ENCODE results near the gene NHS.

NHS gene

DNA sequence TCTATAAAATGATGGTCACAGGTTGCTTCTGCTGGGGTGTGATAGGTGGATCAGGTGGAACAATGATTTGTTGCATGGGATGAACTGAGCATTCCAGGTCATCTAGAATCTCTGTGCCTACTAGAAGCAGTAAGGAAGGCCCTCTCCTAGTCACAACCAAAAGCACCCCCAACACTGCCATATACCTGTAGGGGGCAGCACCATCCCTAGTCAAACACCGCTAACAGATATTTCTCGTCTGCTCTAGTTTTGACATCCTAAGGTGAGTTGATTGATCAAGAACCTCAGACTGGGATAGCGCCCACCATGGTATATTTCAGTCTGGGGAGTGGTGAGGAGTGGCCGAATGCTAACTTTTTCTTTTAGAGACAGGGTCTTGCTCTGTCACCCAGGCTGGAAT, 160.2 kb downstream of the NHS start:
- no peaks in the 10 kb centered on the region for H3K27me3 ChIP-seq (ENCODE audit: insufficient read depth, low read length)
- H3K4me1 ChIP-seq (ENCODE audit: insufficient read depth, low read length, severe bottlenecking) = no peaks in the 10 kb centered on the region
- no peaks in the 10 kb centered on the region for H3F3A ChIP-seq (ENCODE audit: insufficient read depth, low read length)
- no peak overlapping the region for H3K27ac ChIP-seq (ENCODE audit: low read depth, low read length, poor library complexity, severe bottlenecking)
- no peak overlapping the region for H2AFZ ChIP-seq (ENCODE audit: low read length)
- no peak overlapping the region for H3K4me3 ChIP-seq (ENCODE audit: low read depth, low read length, poor library complexity, severe bottlenecking)
- H4K20me1 ChIP-seq (ENCODE audit: insufficient read depth, low read length) = no peaks in the 10 kb centered on the region
- no peak overlapping the region for H3K9ac ChIP-seq (ENCODE audit: low read length)
- no peaks in the 10 kb centered on the region for H3K9me2 ChIP-seq (ENCODE audit: low read depth, low read length)
- H3K4me2 ChIP-seq (ENCODE audit: low read length) = no peak overlapping the region
- H3K79me2 ChIP-seq (ENCODE audit: insufficient read depth, low read length) = no peaks in the 10 kb centered on the region
- no peaks in the 10 kb centered on the region for H3K9me3 ChIP-seq (ENCODE audit: low read length)
- TF ChIP-seq EZH2 (IDR thresholded peaks at IDR 0.05; ENCODE audit: borderline replicate concordance, low read length) = no peak
- TF ChIP-seq, protein P1, sequence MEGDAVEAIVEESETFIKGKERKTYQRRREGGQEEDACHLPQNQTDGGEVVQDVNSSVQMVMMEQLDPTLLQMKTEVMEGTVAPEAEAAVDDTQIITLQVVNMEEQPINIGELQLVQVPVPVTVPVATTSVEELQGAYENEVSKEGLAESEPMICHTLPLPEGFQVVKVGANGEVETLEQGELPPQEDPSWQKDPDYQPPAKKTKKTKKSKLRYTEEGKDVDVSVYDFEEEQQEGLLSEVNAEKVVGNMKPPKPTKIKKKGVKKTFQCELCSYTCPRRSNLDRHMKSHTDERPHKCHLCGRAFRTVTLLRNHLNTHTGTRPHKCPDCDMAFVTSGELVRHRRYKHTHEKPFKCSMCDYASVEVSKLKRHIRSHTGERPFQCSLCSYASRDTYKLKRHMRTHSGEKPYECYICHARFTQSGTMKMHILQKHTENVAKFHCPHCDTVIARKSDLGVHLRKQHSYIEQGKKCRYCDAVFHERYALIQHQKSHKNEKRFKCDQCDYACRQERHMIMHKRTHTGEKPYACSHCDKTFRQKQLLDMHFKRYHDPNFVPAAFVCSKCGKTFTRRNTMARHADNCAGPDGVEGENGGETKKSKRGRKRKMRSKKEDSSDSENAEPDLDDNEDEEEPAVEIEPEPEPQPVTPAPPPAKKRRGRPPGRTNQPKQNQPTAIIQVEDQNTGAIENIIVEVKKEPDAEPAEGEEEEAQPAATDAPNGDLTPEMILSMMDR (IDR thresholded peaks at IDR 0.05; ENCODE audit: low read length) = peak; percentile 54
- no peaks in the 10 kb centered on the region for H3K36me3 ChIP-seq (ENCODE audit: insufficient read depth, low read length)

DNA sequence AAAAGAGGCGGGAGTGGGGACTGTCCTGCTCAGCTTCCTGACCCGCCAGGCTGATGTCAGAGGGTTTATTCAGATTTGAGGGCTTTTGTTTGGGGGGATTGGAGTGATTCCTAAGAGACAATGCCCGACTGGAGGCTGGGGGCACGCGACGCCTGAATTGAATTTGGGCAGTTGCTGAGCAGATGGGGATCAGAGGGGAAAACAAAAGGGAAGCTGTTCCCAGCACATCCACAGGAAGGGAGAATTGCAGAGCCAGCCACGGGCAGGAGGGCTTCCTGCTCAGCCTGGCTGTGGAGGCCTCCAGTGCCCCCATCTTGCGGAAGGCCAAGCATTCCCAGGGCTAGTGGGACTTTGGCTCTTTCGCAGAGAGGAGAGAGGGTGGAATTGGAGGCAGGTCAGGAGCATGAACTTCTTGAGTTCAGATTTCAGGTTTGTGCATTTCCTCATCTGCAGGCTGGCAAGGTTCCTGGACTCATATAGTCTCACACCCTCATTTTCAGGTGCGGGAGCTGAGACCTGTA, 162.8 kb downstream of the NHS start:
- Histone ChIP-seq H3K36me3 (ENCODE audit: insufficient read depth, low read length) (no peaks in the 10 kb centered on the region), H3K4me3 (ENCODE audit: low read depth, low read length, poor library complexity, severe bottlenecking) (no peak overlapping the region), H3K27me3 (ENCODE audit: insufficient read depth, low read length) (no peaks in the 10 kb centered on the region), H3K4me1 (ENCODE audit: insufficient read depth, low read length, severe bottlenecking) (no peaks in the 10 kb centered on the region), H2AFZ (ENCODE audit: low read length) (no peak overlapping the region), H3F3A (ENCODE audit: insufficient read depth, low read length) (no peaks in the 10 kb centered on the region), H3K4me2 (ENCODE audit: low read length) (no peak overlapping the region), H3K27ac (ENCODE audit: low read depth, low read length, poor library complexity, severe bottlenecking) (no peak overlapping the region), H3K9me2 (ENCODE audit: low read depth, low read length) (no peaks in the 10 kb centered on the region), H3K79me2 (ENCODE audit: insufficient read depth, low read length) (no peaks in the 10 kb centered on the region), H4K20me1 (ENCODE audit: insufficient read depth, low read length) (no peaks in the 10 kb centered on the region), H3K9ac (ENCODE audit: low read length) (no peak overlapping the region), H3K9me3 (ENCODE audit: low read length) (no peaks in the 10 kb centered on the region)
- no peak for TF ChIP-seq EZH2 (IDR thresholded peaks at IDR 0.05; ENCODE audit: borderline replicate concordance, low read length)
- TF ChIP-seq, protein P1 (IDR thresholded peaks at IDR 0.05; ENCODE audit: low read length) = no peak

DNA sequence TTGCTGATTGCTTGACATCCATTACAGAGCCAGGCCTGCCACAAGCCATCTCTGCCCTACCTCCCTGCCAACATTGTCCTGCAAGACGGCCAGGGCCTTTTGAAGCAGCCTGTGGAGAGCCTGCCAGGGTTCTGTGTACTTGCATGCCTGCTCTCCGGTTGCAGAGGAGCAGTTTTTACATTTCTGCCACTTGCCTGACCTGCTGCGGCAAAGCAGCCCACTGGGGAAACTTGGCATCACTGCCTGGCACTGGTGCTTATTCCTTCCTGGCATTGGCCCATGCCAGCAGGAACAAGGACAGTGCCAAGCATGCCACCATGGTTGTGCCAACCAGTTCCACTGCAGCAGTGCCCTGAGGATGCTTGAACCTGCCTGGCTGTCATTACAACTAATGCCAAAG, 167.1 kb downstream of the NHS start:
- H3K36me3 ChIP-seq (ENCODE audit: insufficient read depth, low read length) = no peaks in the 10 kb centered on the region
- H3K79me2 ChIP-seq (ENCODE audit: insufficient read depth, low read length) = no peaks in the 10 kb centered on the region
- H3K9me3 ChIP-seq (ENCODE audit: low read length) = no peaks in the 10 kb centered on the region
- no peak overlapping the region for H3K27ac ChIP-seq (ENCODE audit: low read depth, low read length, poor library complexity, severe bottlenecking)
- no peaks in the 10 kb centered on the region for H3K4me1 ChIP-seq (ENCODE audit: insufficient read depth, low read length, severe bottlenecking)
- no peak overlapping the region for H3K4me3 ChIP-seq (ENCODE audit: low read depth, low read length, poor library complexity, severe bottlenecking)
- no peaks in the 10 kb centered on the region for H4K20me1 ChIP-seq (ENCODE audit: insufficient read depth, low read length)
- TF ChIP-seq, protein P1 (IDR thresholded peaks at IDR 0.05; ENCODE audit: low read length) = no peak
- TF ChIP-seq EZH2 (IDR thresholded peaks at IDR 0.05; ENCODE audit: borderline replicate concordance, low read length) = no peak
- H3K9ac ChIP-seq (ENCODE audit: low read length) = no peak overlapping the region
- H2AFZ ChIP-seq (ENCODE audit: low read length) = no peak overlapping the region
- H3K9me2 ChIP-seq (ENCODE audit: low read depth, low read length) = no peaks in the 10 kb centered on the region
- no peaks in the 10 kb centered on the region for H3F3A ChIP-seq (ENCODE audit: insufficient read depth, low read length)
- H3K27me3 ChIP-seq (ENCODE audit: insufficient read depth, low read length) = no peaks in the 10 kb centered on the region
- H3K4me2 ChIP-seq (ENCODE audit: low read length) = no peak overlapping the region

All from OCI-LY1 (cell line).